ENCODE data around the gene PRKACA. TPM values are rescaled to one million over a fixed set of nuclear protein-coding genes. Genes with fewer than 3 reads are reported as not detected.

PRKACA gene
- total and polyA plus RNA-seq, 7 donors, result 33.6 to 59.1 (median 36.6) TPM

- H3K9me3 ChIP-seq, result no peaks in the 10 kb centered on the region
- H3K27ac ChIP-seq, result no peak overlapping the region
- H3K27me3 ChIP-seq, result no peaks in the 10 kb centered on the region
- H3K4me1 ChIP-seq, result peaks cover 0 to 6% (median 0%) of the 10 kb centered on the region in 4 donors
- 82 to 84% methylated on average over 11 of the region's 11 CpGs for WGBS, 2 donors
- H3K36me3 ChIP-seq, result peaks cover 0 to 35% (median 10%) of the 10 kb centered on the region in 4 donors
- intact Hi-C loops (cut with DNase I), result no loop called here
- no peak overlapping the region for H3K4me3 ChIP-seq
- TF ChIP-seq POLR2AphosphoS5 (IDR thresholded peaks at IDR 0.05), result no peak
- TF ChIP-seq POLR2A (IDR thresholded peaks at IDR 0.05), result no peak
- TF ChIP-seq, protein P1, sequence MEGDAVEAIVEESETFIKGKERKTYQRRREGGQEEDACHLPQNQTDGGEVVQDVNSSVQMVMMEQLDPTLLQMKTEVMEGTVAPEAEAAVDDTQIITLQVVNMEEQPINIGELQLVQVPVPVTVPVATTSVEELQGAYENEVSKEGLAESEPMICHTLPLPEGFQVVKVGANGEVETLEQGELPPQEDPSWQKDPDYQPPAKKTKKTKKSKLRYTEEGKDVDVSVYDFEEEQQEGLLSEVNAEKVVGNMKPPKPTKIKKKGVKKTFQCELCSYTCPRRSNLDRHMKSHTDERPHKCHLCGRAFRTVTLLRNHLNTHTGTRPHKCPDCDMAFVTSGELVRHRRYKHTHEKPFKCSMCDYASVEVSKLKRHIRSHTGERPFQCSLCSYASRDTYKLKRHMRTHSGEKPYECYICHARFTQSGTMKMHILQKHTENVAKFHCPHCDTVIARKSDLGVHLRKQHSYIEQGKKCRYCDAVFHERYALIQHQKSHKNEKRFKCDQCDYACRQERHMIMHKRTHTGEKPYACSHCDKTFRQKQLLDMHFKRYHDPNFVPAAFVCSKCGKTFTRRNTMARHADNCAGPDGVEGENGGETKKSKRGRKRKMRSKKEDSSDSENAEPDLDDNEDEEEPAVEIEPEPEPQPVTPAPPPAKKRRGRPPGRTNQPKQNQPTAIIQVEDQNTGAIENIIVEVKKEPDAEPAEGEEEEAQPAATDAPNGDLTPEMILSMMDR (IDR thresholded peaks at IDR 0.05), result no peak
- no peak for TF ChIP-seq EP300 (IDR thresholded peaks at IDR 0.05)
- DNase-seq, result no peak
Measured at GRCh38 chr19:14164082-14164481, 46.5 kb upstream of the PRKACA start.

- Histone ChIP-seq H3K27me3 (no peaks in the 10 kb centered on the region), H3K36me3 (peaks cover 2 to 40% (median 12%) of the 10 kb centered on the region in 4 donors), H3K4me3 (no peak overlapping the region), H3K9me3 (no peaks in the 10 kb centered on the region), H3K27ac (no peak overlapping the region), H3K4me1 (peaks cover 0 to 6% (median 0%) of the 10 kb centered on the region in 4 donors)
- TF ChIP-seq, protein P1 (IDR thresholded peaks at IDR 0.05), result no peak
- TF ChIP-seq EP300 (IDR thresholded peaks at IDR 0.05) (no peak), POLR2AphosphoS5 (IDR thresholded peaks at IDR 0.05) (no peak), POLR2A (IDR thresholded peaks at IDR 0.05) (no peak)
- 97% methylated on average over 38 of the region's 38 CpGs for WGBS, 2 donors
- intact Hi-C loops (cut with DNase I), result no loop called here
- DNase-seq, result peak; percentile 61
Measured at GRCh38 chr19:14162871-14163297, 45.3 kb upstream of the PRKACA start.

DNA sequence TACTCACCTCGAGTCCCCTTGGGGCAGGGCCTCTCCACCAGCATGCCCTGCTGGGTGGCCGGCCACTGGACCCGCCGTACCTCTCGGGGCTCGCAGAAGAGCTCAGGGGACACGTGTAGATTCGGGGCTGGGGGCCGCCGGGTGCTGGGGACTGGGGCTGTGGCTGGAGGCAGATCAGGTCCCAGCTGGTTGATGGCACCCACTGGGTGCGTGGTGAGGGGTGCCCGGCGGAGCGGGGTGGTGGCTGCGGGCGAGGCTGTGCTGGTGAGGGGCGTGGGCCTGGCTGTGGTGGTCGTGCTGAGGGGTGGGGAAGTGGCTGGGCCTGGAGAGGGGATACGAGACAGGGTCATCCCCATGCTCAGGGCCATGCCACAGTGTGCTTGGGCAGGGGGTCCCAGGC, 43.7 kb upstream of the PRKACA start:
- no peak for DNase-seq
- Histone ChIP-seq H3K9me3 (no peaks in the 10 kb centered on the region), H3K36me3 (peaks cover 16 to 56% (median 27%) of the 10 kb centered on the region in 4 donors), H3K27me3 (no peaks in the 10 kb centered on the region), H3K4me1 (no peaks in the 10 kb centered on the region), H3K27ac (no peak overlapping the region), H3K4me3 (no peak overlapping the region)
- intact Hi-C loops (cut with DNase I), result no loop called here
- 89 to 92% methylated on average over 19 of the region's 19 CpGs for whole genome bisulfite sequencing, 2 donors
- TF ChIP-seq EP300 (IDR thresholded peaks at IDR 0.05), result no peak
- no peak for TF ChIP-seq POLR2AphosphoS5 (IDR thresholded peaks at IDR 0.05)
- TF ChIP-seq, protein P1 (IDR thresholded peaks at IDR 0.05), result no peak
- no peak for TF ChIP-seq POLR2A (IDR thresholded peaks at IDR 0.05)

DNA sequence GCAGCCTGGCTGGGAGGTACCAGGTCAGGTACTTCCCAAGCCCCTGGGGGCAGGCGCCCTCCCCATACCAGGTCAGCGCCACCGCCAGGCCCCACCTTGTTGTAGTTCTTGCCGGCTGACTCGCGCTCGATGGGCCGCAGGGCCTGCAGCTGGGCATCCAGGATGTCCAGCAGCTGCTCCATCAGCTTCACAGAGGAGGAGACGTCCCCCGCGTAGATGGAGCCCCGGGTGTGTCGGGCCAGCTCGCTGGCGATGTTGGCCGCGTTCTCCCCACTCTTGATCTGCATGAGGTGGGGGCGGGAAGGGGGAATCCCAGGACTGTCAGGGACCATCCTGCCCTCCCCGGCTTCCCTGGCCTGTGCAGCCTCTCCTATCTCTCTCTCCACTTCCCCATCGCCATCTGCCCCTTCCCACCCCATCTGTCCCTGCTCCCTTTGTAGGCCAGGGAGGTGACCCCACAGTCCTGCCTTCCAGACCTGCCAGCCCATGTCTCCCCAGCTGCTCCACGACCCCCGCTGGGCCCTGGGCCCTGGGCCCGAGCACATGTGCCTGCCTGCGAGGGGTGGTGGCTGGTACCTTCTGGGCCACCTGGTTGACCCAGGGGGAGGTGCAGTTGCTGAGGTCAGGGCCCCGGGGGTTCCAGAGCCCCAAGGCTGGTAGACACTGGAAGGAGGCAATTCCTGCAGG, 42.6 kb upstream of the PRKACA start:
- no peak overlapping the region for H3K4me3 ChIP-seq
- DNase-seq, result no peak
- H3K36me3 ChIP-seq, result peaks cover 27 to 67% (median 36%) of the 10 kb centered on the region in 4 donors
- no peaks in the 10 kb centered on the region for H3K27me3 ChIP-seq
- TF ChIP-seq EP300 (IDR thresholded peaks at IDR 0.05) (no peak), POLR2A (IDR thresholded peaks at IDR 0.05) (no peak)
- TF ChIP-seq, protein P1 (IDR thresholded peaks at IDR 0.05), result no peak
- 89 to 91% methylated on average over 25 of the region's 25 CpGs for WGBS, 2 donors
- intact Hi-C loops (cut with DNase I), result no loop called here
- H3K9me3 ChIP-seq, result no peaks in the 10 kb centered on the region
- no peaks in the 10 kb centered on the region for H3K4me1 ChIP-seq
- H3K27ac ChIP-seq, result no peak overlapping the region
